ENCODE results near the gene FNBP1.

FNBP1 gene

DNA sequence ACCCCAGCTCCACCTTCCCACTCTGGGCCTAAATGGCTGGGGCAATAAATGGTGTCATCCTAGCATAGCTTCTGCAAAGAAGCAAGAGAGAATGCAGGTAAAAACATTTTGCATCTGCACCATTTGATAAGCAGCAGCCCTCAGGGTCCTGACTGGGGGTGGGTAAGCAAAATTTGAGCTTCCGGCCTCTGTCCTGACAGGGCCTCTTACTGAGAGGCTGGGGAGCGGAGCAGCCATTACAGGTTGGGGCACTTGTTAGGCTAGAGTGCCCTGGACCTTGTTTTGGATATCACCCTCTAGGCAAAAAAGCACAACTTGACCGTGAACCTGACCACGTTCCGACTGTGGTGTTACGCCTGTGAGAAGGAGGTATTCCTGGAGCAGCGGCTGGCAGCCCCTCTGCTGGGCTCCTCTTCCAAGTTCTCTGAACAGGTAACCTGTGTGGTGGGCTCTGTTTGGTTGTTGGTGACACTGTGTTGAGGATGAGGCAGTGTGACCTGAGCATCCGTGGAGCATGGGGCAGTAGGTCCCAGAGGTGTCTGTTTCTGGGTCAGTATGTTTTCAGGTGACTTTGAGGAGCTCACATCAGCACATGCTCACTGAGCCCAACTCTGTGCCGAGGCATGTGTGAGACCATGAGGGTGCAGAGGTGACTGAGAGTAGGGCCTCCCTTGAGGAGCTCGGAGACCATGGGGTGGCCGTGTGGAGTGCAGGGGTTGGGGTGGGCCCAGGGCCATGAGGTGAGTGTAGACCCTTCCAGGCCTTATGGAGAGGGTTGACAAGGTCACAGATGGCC, 184.6 kb downstream of the FNBP1 start:
- DNase-seq (ENCODE audit: low read depth in 2 of 2): no peak

DNA sequence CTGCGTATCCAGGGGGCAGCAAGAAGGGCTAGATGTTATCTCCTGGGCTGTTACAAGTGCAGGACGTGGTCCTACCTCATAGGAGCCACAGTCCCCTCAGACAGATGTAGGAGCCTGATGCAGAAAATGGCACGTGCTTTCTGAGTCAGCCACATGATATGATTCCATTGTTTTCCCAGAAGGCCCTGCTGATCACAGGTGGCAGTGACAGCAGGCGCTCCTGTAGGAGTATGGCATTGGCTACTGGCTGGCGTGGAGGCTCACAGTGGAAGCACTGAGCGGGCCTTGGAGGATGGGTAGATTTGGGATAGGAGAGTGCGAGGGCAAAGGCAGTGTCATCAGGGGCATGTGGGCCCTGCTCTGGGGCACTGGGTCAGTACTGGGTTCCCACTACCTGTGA, 185.8 kb downstream of the FNBP1 start:
- no peak for DNase-seq (ENCODE audit: low read depth in 2 of 2)

DNA sequence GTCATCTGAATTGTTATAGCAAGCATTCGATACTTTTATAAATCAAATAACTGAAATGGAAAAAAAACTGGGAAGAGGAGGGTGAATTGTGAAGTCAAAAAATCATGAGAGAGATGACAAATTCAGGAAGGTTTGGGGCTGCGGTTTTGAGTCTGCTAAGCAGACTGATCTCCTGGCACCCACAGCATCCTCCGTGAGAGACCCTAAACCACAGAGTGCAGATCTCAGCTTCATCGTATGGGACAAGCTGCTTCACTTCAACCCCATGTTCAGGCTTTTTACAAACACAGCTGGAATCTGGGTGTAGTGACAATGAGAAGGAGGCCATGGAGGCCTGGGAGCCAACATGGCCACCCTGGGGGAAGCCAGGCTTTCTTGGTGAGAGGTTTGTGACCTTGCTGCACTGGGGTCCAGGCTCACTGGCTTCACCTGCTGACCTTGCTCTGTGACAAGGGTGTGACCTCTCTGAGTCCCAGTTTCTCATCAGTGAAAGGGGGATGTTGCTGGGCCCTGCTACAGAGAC, 188.3 kb downstream of the FNBP1 start:
- DNase-seq (ENCODE audit: low read depth in 2 of 2): no peak

DNA sequence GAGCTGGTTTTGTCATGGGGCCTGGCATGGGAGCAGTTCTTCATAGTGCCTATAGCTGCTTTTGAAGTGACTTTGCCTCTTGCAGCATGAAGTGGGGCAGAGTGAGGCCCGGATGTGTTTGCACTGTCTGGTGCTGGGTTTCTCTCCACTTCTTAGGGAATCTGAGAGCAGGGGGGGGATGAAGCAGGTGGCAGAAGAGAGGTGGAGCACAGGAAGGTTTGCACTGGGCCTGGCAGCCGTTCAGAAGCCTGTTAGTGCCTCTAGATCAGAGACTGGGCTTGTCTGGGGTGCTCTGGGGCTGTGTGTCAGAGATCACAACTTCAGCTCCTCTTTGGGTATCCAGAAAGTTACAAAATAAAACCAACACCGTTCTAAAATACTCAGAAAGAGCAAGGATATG, 189.4 kb downstream of the FNBP1 start:
- no peak for DNase-seq (ENCODE audit: low read depth in 2 of 2)

DNA sequence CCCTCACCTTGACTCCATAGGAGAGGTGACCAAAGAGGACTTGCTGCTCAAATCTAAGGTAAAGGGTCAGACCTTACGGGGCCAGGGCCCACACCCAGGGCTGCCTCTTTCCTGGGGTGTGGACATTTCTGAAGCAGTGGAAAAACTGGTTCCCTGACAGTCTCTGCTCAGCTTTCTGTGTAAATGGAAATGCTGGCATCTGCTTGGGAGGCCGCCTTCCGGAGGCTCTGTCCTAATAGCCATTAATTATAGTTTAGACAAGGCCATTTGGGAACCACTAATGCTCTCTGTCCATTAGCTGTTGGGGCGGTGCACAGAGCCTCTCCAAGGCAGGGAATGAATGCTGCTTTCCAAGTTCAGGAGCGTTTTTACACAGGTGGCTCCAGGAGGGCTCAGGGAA, 190.4 kb downstream of the FNBP1 start:
- DNase-seq (ENCODE audit: low read depth in 2 of 2): no peak

DNA sequence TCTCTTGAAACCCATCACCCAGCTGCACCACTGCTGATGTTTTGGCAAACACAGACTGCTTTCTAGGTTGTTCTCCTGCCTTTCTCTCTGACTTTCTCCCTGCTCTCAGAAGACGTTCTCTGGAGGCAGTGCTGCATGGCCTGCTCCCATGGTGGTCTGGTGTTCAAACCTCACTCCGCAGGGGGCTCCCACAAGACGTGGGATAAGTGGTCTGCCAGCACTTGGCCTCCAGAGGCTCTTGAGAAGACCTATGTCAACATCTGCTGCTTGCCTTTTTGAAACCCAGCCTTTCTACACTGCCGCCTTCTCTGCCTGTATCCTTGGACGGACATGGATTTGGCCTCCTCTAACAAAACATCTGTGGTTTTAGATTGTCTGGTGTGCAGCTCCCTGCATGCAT, 191.2 kb downstream of the FNBP1 start:
- DNase-seq (ENCODE audit: low read depth in 2 of 2): no peak

DNA sequence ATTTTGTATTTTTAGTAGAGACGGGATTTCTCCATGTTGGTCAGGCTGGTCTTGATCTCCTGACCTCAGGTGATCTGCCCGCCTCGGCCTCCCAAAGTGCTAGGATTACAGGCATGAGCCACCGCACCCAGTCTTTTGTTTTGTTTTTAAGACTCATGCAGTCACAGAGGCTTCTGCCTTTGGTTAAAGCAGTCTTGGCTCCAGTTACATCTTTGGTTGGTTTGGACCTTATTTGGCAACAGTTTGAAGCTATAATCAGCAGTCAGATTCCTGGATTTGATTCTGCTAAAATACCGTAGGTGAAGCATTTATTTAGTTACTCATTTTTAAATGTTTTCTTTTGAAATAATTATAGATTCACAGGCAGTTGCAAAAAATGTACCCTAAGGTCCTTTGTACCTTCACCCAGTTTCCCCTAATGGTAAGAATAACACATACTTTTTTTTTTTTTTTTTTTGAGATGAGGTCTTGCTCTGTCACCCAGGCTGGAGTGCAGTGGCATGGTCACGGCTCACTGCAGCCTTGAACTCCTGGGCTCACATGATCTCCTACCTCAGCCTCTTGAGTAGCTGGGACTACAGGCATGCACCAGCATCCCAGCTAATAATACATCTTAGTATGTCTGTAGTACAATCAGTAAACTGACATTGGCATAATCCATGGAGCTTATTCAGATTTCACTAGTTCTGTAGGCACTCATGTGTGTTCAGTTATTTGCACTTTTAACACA, 192.0 kb downstream of the FNBP1 start:
- DNase-seq (ENCODE audit: low read depth in 2 of 2): no peak

DNA sequence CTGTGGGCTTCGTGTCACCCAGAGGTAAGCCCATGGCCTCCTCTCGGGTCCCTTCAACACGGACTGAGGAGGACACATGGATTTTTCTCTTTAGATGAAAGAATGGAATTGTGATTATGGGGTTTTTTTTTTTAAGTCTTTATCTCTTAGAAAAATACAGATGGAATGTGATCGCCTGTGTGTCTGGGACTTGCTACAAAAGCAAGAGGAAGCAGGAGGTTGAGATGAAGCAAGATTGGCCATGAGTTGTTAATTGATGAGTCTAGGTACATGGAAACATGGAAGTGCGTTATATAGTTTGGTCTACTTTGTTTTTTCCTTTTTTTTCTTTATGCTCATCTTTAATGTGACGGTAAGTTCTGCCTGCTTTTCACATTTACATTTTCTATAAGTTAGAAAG, 193.1 kb downstream of the FNBP1 start:
- DNase-seq (ENCODE audit: low read depth in 2 of 2): no peak

DNA sequence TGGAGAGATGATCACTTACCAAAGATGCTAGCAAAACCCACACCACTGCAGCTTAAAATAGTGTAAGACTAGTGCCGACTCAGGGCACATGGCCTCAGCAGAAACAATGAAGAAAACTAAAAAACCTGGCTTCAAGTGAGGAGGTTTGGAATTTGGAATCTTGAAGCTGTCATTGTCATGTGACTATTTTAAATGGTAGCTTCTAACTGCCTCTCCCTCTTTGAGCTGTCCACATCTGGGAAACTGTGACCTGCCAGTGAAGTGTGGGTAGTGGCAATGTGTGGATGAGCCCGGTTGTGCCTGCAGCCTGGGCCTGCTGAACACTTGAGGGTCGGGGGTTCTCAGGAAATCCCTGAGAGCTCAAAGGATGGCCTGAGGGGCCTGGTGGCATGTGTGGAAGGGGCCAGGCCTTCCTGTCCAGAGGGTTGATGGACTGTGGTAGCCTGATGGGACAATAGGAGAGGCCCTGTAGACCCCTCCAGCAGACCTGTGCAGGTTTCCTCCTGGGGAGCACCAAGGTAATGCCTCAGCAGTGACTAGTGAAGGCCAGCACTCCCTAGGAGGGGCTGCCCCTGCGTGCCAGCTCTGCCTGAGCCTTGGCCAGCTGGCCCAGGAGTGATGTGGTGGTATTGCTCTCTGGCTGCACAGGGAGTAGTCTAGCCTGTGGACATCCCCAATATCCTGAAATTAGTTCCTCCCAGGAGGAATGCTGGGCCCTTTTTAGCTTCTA, 194.1 kb downstream of the FNBP1 start:
- DNase-seq (ENCODE audit: low read depth in 2 of 2): no peak

DNA sequence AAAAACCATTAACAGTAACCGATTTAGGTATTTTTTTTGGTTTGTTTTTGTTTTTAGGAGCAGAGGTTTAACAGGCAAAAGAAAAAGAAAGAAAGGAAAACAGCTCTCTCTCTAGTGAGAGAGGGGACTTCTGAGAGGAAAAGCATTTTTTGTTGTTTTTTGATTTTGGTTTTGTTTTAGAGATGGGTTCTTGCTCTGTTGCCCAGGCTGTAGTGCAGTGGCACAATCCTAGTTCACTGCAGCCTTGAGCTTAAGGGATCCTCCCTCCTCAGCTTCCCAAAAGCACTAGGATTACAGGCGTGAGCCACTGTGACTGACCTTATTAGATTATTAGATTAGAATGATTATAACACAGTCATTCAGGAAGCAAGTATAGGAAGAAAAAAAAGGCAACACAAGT, 197.6 kb downstream of the FNBP1 start:
- DNase-seq (ENCODE audit: low read depth in 2 of 2): no peak

DNA sequence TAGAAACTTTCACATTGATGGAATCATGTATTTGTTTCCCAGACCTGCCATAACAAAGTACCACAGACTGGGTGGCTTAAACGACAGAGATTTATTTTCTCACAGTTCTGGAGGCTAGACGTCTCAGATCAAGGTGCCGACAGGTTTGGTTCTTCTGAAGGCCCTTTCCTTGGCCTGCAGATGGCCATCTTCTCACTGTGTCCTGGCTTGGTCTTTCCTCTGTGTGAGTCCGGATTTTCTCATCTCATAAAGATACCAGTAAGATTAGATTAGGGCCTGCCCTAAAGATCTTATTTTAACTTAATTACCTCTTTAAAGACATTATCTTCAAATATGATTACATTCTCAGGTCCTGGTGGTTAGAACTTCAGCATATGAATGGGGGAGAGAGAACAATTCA, 201.9 kb downstream of the FNBP1 start:
- no peak for DNase-seq (ENCODE audit: low read depth in 2 of 2)

DNA sequence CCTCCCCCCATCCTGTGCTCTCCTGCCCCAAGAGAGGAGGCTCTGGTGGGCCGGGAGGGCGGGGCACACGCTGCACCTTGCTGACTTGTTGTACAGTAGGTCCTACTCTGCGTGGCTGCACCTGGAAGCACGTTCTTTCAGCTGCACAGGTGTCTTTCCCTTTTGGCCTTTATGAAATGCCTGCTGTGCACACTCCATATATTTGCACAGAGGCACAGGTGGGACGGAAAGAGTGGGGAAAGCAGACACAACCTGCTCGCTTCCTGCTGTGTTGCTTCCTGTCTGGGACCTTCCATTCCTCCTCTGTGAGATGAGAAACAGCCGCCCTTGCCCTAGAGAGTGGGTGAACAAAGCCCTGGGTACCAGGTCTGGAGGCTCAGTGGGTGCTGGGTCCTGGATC, 203.0 kb downstream of the FNBP1 start:
- DNase-seq (ENCODE audit: low read depth in 2 of 2): no peak

DNA sequence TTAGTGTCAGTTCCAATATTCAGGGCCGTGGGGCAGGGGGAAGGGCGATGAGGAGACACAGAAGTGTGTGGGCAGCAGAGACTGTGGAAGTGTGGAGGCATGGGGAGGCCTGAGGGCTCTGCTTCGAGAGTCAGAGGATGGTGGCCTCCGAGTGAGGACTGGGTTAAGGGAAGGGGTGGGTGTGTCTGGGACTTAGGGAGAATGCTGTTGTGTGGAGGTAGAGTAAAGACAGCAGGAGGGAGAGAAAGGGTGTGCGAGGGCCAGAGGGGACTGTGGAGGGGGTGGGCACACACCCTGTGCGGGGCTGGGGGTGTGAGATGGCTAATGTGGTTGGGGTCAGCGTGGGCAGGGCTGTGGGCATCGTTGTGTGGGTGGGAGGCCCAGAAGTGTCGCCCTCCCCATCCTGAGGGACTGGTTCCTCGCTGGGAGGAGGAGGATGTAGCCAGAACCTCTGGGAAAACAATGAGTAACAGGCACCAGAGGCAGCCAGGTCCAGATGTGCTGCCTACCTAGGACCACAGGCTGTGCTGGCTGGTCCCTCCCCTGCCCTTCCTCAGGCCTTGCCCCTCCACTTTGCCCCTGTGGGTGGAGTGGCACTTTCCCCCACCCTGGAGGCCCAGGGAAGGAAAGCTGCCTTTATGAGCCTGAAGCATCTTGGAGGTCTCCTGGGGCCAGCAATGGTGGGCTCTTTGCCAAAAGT, 203.5 kb downstream of the FNBP1 start:
- no peak for DNase-seq (ENCODE audit: low read depth in 2 of 2)

DNA sequence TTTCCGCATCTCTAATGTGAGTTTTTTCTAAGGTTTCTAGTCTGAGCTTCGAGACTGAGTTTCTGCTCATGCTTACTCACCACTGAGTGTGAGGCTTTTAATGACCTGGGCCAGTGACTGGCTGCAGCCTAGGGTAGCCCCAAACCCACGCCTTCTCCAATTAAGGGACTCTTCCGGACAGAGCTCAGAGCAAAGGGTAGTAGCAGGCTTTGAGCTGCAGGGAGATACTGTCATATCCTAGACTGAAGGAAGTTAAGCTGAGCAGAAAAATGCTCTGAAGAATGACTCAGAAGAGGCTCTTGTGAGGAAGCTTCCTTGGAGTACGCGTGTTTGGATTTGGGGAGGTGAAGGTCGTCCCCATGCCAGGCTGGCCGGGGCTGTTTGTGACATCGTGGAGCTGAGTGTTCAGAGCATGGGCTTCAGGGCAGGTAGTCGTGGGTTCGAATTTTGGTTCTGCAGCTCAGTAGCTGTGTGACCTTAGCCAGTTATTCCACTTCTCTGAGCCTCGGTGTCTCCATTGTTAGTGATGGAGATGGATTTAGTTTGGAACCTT, 204.2 kb downstream of the FNBP1 start:
- peak; percentile 18 to 26 for DNase-seq (ENCODE audit: low read depth in 2 of 2)

All from fibroblast of skin of left quadriceps (primary cell).